ENCODE data around the gene TSG101. TPM values are rescaled to one million over a fixed set of nuclear protein-coding genes. Genes with fewer than 3 reads are reported as not detected.

Gene TSG101, protein sequence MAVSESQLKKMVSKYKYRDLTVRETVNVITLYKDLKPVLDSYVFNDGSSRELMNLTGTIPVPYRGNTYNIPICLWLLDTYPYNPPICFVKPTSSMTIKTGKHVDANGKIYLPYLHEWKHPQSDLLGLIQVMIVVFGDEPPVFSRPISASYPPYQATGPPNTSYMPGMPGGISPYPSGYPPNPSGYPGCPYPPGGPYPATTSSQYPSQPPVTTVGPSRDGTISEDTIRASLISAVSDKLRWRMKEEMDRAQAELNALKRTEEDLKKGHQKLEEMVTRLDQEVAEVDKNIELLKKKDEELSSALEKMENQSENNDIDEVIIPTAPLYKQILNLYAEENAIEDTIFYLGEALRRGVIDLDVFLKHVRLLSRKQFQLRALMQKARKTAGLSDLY
- total RNA-seq (ENCODE audit: low replicate concordance) = 84.6 and 115 TPM in 2 replicates

DNA sequence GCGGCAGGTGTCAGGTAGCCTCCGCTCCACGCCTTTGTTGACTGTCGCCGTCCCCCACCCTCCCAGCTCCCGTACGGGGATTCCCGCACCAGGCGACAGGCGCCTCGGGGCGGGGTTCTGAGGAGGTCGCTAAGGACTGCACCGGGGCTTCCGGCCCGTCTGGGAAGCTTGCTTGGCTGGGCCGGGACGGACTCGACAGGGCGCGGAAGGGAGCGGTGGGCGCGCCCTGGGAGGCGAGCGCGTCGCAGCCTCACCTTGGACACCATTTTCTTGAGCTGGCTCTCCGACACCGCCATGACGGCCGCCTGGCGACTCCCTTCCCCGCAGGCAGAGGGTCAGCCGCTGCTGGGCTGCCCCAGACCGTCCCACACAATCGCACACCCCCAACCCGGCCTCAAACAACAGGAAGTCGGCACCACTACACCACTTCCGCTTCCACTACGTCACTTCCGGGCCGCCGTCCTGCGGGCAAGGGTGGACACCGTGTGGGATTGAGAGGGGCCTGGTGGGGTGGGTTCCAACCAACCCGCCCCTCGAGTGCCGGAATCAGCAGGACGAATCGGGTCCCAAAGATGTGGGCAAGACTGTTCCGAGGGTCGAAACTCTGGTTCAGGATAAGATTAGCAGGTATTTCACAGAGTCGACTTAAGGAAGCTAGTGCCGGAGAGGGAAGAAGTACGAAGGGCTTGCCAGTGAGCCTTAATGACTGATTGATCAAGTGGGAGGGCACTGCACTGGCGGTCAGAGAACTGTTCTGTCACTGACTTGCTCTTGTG lies at the start of gene TSG101:
Gene TSG101 (minus strand): TSS at position 422 of the 776 bp plus-strand sequence. CDS start 126 bp downstream, at position 296.
- TF ChIP-seq EZH2phosphoT487 (IDR thresholded peaks at IDR 0.05) (no peak), EZH2 (IDR thresholded peaks at IDR 0.05) (peak; percentile 52)
- TF ChIP-seq, protein P1, sequence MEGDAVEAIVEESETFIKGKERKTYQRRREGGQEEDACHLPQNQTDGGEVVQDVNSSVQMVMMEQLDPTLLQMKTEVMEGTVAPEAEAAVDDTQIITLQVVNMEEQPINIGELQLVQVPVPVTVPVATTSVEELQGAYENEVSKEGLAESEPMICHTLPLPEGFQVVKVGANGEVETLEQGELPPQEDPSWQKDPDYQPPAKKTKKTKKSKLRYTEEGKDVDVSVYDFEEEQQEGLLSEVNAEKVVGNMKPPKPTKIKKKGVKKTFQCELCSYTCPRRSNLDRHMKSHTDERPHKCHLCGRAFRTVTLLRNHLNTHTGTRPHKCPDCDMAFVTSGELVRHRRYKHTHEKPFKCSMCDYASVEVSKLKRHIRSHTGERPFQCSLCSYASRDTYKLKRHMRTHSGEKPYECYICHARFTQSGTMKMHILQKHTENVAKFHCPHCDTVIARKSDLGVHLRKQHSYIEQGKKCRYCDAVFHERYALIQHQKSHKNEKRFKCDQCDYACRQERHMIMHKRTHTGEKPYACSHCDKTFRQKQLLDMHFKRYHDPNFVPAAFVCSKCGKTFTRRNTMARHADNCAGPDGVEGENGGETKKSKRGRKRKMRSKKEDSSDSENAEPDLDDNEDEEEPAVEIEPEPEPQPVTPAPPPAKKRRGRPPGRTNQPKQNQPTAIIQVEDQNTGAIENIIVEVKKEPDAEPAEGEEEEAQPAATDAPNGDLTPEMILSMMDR (IDR thresholded peaks at IDR 0.05) = no peak
- peak within 1 kb of the TSS; percentile 99 for H3K27ac Mint-ChIP-seq
- peaks cover 6% of the 10 kb centered on the region for H3K36me3 Mint-ChIP-seq
- H3K9ac ChIP-seq = peak within 1 kb of the TSS; percentile 88
- no peaks in the 10 kb centered on the region for H3K9me3 Mint-ChIP-seq
- H3K4me3 Mint-ChIP-seq = peak within 1 kb of the TSS; percentile 100
- peak; percentile 96 for DNase-seq (ENCODE audit: low spot score)
- peaks cover 17% of the 10 kb centered on the region for H3K4me1 Mint-ChIP-seq
- peak within 1 kb of the TSS; percentile 89 for H3K4me3 ChIP-seq
- peaks cover 2% of the 10 kb centered on the region for H3K27me3 Mint-ChIP-seq (ENCODE audit: insufficient read depth, low read depth)
- peak within 1 kb of the TSS; percentile 92 for H3K4me2 ChIP-seq
- H3K36me3 ChIP-seq = no peaks in the 10 kb centered on the region
- H2AFZ ChIP-seq (replicated peaks) = peak within 1 kb of the TSS; percentile 51
- H3K9me3 ChIP-seq (ENCODE audit: low read depth) = no peaks in the 10 kb centered on the region
- H4K20me1 ChIP-seq (ENCODE audit: low read depth) = peaks cover 12% of the 10 kb centered on the region
- H3K27me3 ChIP-seq = no peaks in the 10 kb centered on the region
- H3K4me1 ChIP-seq = peaks cover 3% of the 10 kb centered on the region
- peak within 1 kb of the TSS; percentile 96 for H3K27ac ChIP-seq
- peaks cover 56% of the 10 kb centered on the region for H3K79me2 ChIP-seq (ENCODE audit: low read depth)
- peaks cover 21% of the 10 kb centered on the region for H3F3A ChIP-seq (ENCODE audit: low read depth)

DNA sequence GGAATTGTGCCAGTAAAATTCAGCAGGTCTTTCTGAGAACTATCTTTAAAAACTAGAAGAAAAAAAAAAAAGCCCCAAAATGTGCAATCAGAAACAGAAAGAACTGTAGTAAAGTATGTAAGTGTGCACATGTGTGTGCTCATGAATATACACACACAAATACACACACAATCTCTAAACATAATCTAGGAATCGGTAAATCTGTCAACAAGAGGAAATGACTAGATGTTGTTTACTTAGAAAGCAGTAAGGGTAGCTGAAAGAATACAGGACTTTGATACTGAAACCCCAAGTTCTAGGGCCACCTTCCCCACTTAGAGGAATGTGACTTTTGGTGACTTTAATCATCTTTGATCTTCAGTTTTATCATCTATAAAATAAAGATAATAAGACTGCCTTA lies 48.6 kb upstream of the TSG101 start:
- Histone ChIP-seq H3K4me1 (no peaks in the 10 kb centered on the region), H3K27ac (no peak overlapping the region), H3K4me2 (no peak overlapping the region), H3K4me3 (no peak overlapping the region), H3K36me3 (no peaks in the 10 kb centered on the region), H3K9me3 (ENCODE audit: low read depth) (no peaks in the 10 kb centered on the region), H4K20me1 (ENCODE audit: low read depth) (no peaks in the 10 kb centered on the region), H3K27me3 (no peaks in the 10 kb centered on the region), H3F3A (ENCODE audit: low read depth) (no peaks in the 10 kb centered on the region), H2AFZ (replicated peaks) (no peak overlapping the region), H3K79me2 (ENCODE audit: low read depth) (no peaks in the 10 kb centered on the region), H3K9ac (no peak overlapping the region)
- Mint-ChIP-seq H3K27me3 (ENCODE audit: insufficient read depth, low read depth) (no peaks in the 10 kb centered on the region), H3K36me3 (peaks cover 4% of the 10 kb centered on the region), H3K27ac (no peak overlapping the region), H3K4me3 (no peak overlapping the region), H3K4me1 (no peaks in the 10 kb centered on the region), H3K9me3 (no peaks in the 10 kb centered on the region)
- no peak for DNase-seq (ENCODE audit: low spot score)
- TF ChIP-seq, protein P1 (IDR thresholded peaks at IDR 0.05) = no peak
- TF ChIP-seq EZH2phosphoT487 (IDR thresholded peaks at IDR 0.05) = no peak
- no peak for TF ChIP-seq EZH2 (IDR thresholded peaks at IDR 0.05)

DNA sequence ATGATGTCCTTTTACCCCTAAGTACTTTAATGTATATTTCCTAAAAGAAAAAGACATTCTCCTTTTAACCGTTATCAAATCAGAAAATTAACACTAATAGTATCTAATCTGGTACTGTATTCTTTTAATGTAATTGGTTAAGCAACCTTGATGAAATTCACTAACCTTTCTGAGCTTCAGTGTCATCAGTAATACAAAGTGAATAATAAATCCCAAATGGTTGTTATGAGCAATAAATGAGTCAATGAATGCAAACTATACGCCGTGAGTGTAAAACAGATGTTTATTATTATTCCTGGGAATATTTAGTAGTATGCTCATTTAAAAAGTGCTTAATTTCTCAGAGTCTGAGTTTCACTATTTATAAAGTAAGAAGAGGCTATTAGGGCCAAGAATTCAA lies 40.3 kb upstream of the TSG101 start:
- H3K4me3 Mint-ChIP-seq = no peak overlapping the region
- no peaks in the 10 kb centered on the region for H3K79me2 ChIP-seq (ENCODE audit: low read depth)
- H3K9me3 ChIP-seq (ENCODE audit: low read depth) = no peaks in the 10 kb centered on the region
- no peaks in the 10 kb centered on the region for H3K27me3 ChIP-seq
- DNase-seq (ENCODE audit: low spot score) = no peak
- H3K27ac Mint-ChIP-seq = no peak overlapping the region
- H2AFZ ChIP-seq (replicated peaks) = no peak overlapping the region
- H3F3A ChIP-seq (ENCODE audit: low read depth) = no peaks in the 10 kb centered on the region
- no peaks in the 10 kb centered on the region for H4K20me1 ChIP-seq (ENCODE audit: low read depth)
- no peaks in the 10 kb centered on the region for H3K9me3 Mint-ChIP-seq
- H3K4me1 Mint-ChIP-seq = no peaks in the 10 kb centered on the region
- no peaks in the 10 kb centered on the region for H3K27me3 Mint-ChIP-seq (ENCODE audit: insufficient read depth, low read depth)
- no peak overlapping the region for H3K4me3 ChIP-seq
- H3K4me2 ChIP-seq = no peak overlapping the region
- H3K27ac ChIP-seq = no peak overlapping the region
- H3K36me3 ChIP-seq = no peaks in the 10 kb centered on the region
- H3K4me1 ChIP-seq = no peaks in the 10 kb centered on the region
- peaks cover 4% of the 10 kb centered on the region for H3K36me3 Mint-ChIP-seq
- no peak overlapping the region for H3K9ac ChIP-seq
- TF ChIP-seq, protein P1 (IDR thresholded peaks at IDR 0.05) = no peak
- no peak for TF ChIP-seq EZH2phosphoT487 (IDR thresholded peaks at IDR 0.05)
- no peak for TF ChIP-seq EZH2 (IDR thresholded peaks at IDR 0.05)
